NCI-H1930 (cell line): ENCODE measurements around the gene MDM2.
"Not testable (repeated sequence)": the region's sequence is repeated elsewhere in the genome, so short reads cannot be mapped to it uniquely, and the experiment has no call there.

Experiments used
- DNase-seq, 2 experiments: peaks; one replicate each; lab custom pipeline; 2025; lab: John Stamatoyannopoulos, UW

MDM2 gene

DNA sequence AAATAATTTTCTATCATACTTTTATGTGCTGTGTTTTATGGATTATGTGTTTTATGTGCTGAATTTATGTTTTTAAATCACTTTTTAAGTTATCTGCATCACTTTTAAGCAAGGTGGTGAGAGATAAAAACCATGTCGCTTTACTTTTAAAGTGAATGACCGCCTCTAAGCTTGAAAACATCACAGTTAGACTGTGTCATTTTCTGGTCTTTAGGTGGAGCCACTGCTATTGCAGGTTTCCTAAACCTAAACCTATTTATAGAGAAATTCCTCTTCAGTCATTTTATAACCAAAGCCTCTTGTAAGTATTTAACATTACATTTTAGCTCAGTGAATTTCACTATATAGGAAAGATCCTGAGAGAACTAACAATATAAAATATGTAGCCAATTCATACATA, 21.0 kb upstream of the MDM2 start:
- DNase-seq: no peak

DNA sequence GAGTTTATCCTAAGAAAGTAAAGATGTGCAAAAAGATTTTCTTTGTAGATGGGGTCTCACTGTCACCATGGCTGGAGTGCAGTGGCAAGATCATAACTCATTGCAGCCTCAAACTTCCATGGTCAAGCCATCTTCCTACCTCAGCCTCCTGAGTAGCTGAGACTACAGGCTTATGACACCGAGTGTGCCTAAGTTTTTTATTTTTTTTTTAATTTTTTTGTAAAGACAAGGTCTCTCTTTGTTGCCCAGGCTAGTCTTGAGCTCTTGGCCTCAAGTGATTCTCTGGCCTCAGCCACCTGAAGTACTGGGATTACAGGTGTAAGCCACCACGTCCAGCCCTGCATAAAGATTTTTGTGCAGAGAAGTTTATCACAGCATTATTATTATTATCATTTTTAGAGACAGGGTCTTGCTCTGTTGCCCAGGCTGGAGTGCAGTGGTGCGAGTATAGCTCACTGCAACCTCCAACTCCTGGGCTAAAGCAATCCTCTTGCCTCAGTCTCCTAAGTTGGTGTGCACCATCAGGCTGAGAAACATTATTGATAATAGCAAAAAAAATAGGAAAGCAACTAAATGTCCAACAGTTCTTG, 19.3 kb upstream of the MDM2 start:
- DNase-seq: no peak

DNA sequence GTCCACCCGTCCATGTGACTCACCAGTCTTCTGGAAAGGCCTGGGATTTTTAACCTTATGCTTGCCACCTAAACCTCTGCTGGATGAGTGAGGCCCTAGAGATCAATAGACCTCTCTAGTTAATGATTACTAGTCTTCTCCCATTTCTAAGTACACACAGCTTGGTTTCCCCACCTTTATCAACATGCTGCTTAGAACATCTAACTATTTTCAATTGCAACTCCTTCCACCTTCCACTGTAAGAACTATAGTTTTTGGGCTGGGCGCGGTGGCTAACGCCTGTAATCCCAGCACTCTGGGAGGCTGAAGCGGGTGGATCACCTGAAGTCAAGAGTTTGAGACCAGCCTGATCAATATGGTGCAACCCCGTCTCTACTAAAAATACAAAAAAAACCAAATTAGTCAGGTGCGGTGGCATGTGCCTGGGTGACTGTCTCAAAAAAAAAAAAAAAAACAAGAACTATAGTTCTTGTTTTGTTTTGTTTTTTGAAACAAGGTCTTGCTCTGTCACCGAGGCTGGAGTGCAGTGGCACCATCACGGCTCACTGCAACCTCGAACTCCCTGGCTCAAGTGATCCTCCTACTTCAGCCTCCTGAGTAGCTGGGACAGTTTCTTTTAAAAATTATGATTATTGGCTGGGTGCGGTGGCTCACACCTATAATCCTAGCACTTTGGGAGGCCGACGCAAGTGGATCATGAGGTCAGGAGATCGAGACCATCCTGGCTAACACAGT, 18.7 kb upstream of the MDM2 start:
- no peak for DNase-seq

DNA sequence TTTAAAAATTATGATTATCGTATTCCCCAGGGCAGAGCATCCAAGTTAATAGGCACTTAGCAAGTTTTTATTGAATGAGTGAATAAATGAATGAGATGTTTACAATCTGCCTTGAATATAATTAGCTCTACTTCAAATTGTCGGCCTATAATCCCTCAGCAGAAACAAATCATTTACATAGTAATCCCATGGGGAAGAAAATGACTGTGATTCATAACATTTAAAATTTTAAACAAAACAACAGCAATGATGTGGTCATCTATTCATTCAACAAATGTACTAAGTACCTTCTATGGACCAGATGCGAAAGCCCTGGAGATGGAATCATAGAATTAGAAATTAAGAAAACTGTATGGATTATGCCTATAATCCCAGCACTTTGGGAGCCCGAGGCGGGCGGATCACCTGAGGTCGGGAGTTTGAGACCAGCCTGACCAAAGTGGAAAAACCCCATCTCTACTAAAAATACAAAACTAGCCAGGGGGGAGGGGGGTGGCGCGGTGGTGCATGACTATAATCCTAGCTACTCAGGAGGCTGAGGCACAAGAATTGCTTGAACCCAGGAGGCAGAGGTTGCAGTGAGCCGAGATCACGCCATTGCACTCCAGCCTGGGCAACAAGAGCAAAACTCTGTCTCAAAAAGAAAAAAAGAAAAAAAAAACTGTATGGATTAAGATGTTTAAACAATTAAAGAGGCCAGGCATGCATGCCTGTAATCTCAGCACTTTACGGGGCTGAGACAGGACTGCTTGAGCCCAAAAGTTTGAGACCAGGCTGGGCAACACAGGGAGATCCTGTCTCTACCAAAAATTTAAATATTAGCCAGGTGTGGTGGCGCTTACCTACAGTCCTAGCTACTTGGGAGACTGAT, 17.7 kb upstream of the MDM2 start:
- no peak for DNase-seq

- DNase-seq: no peak
These were observed 17.1 kb upstream of the MDM2 start for GRCh38 chr12:68790952-68791234.

GRCh38 chr12:68791897-68792481, 16.0 kb upstream of the MDM2 start:
- no peak for DNase-seq

GRCh38 chr12:68792952-68793351, 15.0 kb upstream of the MDM2 start:
- no peak for DNase-seq

- no peak for DNase-seq
These were observed 14.5 kb upstream of the MDM2 start for GRCh38 chr12:68793436-68793835.

DNA sequence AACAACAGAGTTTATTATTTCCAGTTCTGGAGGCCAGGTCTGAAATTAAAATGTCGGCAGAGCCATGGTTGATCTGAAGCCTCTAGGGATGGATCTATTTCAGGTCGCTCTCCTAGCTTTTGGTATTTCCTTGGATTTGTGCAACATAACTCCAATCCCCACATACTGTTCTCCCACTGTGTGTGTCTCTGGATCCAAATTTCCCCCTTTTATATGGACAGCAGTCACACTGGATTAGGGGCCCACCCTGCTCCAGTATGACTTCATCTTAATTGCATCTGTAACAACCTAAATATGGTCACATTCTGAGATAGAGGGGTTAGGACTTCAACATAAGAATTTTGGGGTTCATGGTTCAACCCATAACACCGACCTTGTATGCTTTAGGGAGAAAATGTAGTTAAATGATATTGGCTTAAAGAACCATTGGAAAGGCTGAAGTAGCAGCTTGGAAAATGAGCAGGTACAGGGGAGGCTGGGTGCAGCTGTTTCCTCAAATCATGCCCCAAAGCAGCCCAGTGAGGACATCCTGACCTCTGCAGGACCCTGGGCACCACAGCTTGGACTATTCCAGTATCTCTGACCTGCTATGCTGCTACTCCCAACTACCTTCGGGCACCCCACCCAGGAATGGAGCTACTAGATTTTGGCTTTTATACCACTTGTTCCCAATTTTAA, 13.9 kb upstream of the MDM2 start:
- no peak for DNase-seq

DNA sequence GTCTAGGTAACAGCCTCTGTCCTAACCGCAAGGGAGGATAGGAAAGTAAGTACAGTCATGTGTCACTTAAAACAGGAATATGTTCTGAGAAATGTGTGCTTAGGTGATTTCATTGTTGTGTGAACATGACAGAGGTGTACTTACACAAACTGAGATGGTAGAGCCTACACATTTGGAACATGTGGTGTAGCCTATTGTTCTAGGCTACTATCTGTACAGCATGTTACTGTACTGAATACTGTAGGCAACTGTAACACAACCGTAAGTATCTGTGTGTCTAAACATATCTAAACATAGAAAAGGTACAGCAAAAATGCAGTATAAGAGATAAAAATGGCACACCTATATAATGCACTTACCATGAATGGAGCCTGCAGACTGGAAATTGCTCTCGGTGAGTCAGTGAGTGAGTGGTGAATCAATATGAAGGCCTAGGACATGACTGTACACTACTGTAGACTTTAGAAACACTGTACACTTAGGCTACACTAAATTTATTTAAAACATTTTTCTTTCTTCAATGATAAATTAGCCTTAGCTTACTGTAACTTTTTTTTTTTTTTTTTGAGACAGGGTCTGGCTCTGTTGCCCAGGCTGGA, 13.2 kb upstream of the MDM2 start:
- no peak for DNase-seq

- DNase-seq: no peak
These were observed 11.6 kb upstream of the MDM2 start for GRCh38 chr12:68796399-68796798.

DNA sequence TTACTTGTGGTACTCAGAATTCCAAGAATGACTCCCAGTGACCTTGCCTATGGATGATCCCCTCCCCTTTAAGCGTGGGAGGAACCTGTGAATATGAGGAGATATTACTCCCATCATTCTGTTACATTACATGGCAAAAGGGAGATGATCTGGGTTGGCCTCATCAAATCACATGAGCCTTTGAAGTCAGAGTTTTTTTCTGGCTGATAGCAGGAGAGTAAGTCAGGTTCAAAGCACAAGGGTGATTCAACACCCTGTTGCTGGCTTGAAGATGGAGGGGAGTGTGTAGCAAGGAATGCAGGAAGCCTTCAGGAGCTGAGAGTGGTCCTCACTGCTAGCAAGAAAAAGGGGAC, 9.1 kb upstream of the MDM2 start:
- DNase-seq: no peak

GRCh38 chr12:68800294-68800693, 7.7 kb upstream of the MDM2 start:
- DNase-seq: no peak

DNA sequence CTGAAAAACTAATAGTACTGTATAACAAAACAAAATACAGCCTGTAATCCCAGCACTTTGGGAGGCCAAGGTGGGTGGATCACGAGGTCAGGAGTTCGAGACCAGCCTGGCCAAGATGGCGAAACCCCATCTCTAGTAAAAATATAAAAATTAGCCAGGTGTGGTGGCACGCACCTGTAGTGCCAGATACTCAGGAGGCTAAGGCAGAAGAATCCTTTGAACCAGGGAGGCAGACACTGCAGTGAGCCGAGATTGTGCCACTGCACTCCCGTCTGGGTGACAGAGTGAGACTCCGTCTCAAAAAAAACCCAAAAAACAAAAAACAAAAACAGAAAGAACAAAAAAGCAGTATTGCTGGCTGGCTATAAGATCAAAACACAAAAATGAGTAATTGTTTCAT, 6.9 kb upstream of the MDM2 start:
- not testable (repeated sequence) for DNase-seq

- not testable (repeated sequence) for DNase-seq
These were observed 5.6 kb upstream of the MDM2 start for GRCh38 chr12:68802372-68802745.

GRCh38 chr12:68802911-68803651, 4.9 kb upstream of the MDM2 start:
- DNase-seq: not testable (repeated sequence)

- DNase-seq: no peak
These were observed 3.9 kb upstream of the MDM2 start for GRCh38 chr12:68803948-68804656.

GRCh38 chr12:68804657-68805591, 3.1 kb upstream of the MDM2 start:
- DNase-seq: no peak

DNA sequence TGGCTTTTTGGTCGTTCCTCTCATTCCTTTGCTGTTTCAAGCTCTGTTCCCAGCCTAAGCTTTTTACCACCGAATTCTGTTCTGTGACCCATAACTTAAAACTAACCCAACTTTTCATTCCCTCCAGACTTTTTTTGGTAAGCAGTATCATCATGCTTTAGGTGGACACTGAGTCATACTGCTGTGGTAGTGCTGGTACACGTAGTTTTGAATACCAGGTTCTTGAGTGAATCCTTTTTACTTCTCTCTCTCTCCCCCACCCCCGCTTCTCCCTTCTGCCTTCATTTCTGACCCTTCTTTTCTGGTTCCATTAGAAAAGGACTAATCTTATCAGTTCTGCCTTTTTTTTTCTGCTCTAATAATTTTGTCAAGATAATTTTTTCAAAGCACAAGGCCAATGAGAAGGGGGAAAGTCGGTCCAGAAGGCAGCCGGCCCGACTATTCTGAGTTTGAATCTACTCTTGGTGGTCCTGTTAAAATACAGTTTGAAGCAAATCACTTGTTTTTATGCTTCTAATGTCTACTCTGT, 2.3 kb upstream of the MDM2 start:
- DNase-seq: no peak
